ENCODE measurements around the gene MYRFL. TPM values are rescaled to one million over a fixed set of nuclear protein-coding genes. Genes with fewer than 3 reads are reported as not detected.

Gene MYRFL
- total RNA-seq, 1 experiment from 2014 or later, result 0.57 TPM

DNA sequence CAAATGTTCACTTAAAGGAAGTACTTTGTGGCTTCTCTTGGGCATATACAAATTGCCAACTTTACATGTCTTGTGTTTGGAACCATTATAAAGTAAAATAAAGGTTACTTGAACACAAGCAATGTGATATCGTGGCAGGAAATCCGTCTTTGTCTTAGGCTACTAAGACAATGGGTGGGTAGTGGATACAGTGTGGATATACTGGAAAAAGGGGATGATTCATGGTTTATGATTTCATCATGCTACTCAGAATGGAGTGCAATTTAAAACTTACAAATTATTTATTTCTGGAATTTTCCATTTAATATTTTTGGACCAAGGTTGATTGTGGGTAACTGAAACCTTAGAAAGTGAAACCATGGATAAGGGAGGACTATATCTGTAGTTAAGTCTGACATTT lies 48.4 kb downstream of the MYRFL start:
- Histone ChIP-seq H3K56ac (ENCODE audit: insufficient read length, low read depth, low read length) (no peak overlapping the region), H3K9ac (ENCODE audit: extremely low read depth, insufficient read length, low read length) (no peak overlapping the region), H4K5ac (ENCODE audit: insufficient read length, low read depth, low read length) (no peak overlapping the region), H3K79me2 (ENCODE audit: insufficient read depth, low read length) (no peaks in the 10 kb centered on the region), H3K79me1 (ENCODE audit: insufficient read depth, low read depth, low read length, poor library complexity, severe bottlenecking) (no peaks in the 10 kb centered on the region), H3K4ac (ENCODE audit: low read depth, low read length) (no peak overlapping the region), H3T11ph (ENCODE audit: low read length) (no peak overlapping the region), H3K14ac (ENCODE audit: insufficient read depth, low read length) (no peak overlapping the region), H4K20me1 (ENCODE audit: control insufficient read depth, insufficient read depth, insufficient read length) (no peaks in the 10 kb centered on the region), H4K8ac (replicated peaks; ENCODE audit: insufficient read length, low read depth, low read length) (no peak overlapping the region), H2BK15ac (ENCODE audit: low read depth, low read length) (no peak overlapping the region), H3K4me1 (ENCODE audit: insufficient read depth, low read length) (no peaks in the 10 kb centered on the region), H3K9me3 (ENCODE audit: control insufficient read depth, low read depth, low read length) (no peaks in the 10 kb centered on the region), H3K23me2 (ENCODE audit: insufficient read length, low read depth, low read length, poor library complexity, severe bottlenecking) (no peaks in the 10 kb centered on the region), H2BK120ac (ENCODE audit: low read depth, low read length, poor library complexity, severe bottlenecking) (no peak overlapping the region), H3K27me3 (ENCODE audit: insufficient read depth, low read length) (no peaks in the 10 kb centered on the region), H3K18ac (ENCODE audit: insufficient read length, low read depth, low read length) (no peak overlapping the region), H3K23ac (ENCODE audit: insufficient read length, low read depth, low read length) (no peak overlapping the region), H4K91ac (ENCODE audit: insufficient read length, low read depth, low read length) (no peak overlapping the region), H2AK5ac (ENCODE audit: insufficient read length, low read length) (no peak overlapping the region), H2BK5ac (ENCODE audit: insufficient read length, low read length) (no peak overlapping the region), H2BK20ac (ENCODE audit: low read depth, low read length, poor library complexity, severe bottlenecking) (no peak overlapping the region), H2BK12ac (ENCODE audit: insufficient read length, low read depth, low read length) (no peak overlapping the region), H2AFZ (ENCODE audit: low read length) (no peak overlapping the region), H3K4me2 (ENCODE audit: insufficient read depth, insufficient read length, low read length) (no peak overlapping the region), H3K27ac (ENCODE audit: insufficient read length, low read depth, low read length) (no peak overlapping the region)
- Mint-ChIP-seq H3K27ac (no peak overlapping the region), H3K36me3 (ENCODE audit: insufficient read depth in 1 of 3, low read depth in 3 of 3) (no peaks in the 10 kb centered on the region), H3K4me1 (peaks cover 4 to 10% of the 10 kb centered on the region in 2 experiments; a peak in 3 of 4 replicates), H3K4me3 (no peak overlapping the region), H3K27me3 (ENCODE audit: low read depth) (no peaks in the 10 kb centered on the region), H3K9me3 (no peaks in the 10 kb centered on the region)
- no CpG with 5 or more reads among the region's 2 CpGs for WGBS (ENCODE audit: extremely low coverage, insufficient read length, low lambda C conversion rate)
- no peak for DNase-seq
- TF ChIP-seq, protein P1, sequence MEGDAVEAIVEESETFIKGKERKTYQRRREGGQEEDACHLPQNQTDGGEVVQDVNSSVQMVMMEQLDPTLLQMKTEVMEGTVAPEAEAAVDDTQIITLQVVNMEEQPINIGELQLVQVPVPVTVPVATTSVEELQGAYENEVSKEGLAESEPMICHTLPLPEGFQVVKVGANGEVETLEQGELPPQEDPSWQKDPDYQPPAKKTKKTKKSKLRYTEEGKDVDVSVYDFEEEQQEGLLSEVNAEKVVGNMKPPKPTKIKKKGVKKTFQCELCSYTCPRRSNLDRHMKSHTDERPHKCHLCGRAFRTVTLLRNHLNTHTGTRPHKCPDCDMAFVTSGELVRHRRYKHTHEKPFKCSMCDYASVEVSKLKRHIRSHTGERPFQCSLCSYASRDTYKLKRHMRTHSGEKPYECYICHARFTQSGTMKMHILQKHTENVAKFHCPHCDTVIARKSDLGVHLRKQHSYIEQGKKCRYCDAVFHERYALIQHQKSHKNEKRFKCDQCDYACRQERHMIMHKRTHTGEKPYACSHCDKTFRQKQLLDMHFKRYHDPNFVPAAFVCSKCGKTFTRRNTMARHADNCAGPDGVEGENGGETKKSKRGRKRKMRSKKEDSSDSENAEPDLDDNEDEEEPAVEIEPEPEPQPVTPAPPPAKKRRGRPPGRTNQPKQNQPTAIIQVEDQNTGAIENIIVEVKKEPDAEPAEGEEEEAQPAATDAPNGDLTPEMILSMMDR (conservative IDR thresholded peaks at IDR 0.05), result no peak
